Measurements from ENCODE around the gene ASIC1. TPM values are rescaled to one million over a fixed set of nuclear protein-coding genes. Genes with fewer than 3 reads are reported as not detected.

Gene ASIC1
- total RNA-seq = 10 to 100 TPM; 10.8 TPM

DNA sequence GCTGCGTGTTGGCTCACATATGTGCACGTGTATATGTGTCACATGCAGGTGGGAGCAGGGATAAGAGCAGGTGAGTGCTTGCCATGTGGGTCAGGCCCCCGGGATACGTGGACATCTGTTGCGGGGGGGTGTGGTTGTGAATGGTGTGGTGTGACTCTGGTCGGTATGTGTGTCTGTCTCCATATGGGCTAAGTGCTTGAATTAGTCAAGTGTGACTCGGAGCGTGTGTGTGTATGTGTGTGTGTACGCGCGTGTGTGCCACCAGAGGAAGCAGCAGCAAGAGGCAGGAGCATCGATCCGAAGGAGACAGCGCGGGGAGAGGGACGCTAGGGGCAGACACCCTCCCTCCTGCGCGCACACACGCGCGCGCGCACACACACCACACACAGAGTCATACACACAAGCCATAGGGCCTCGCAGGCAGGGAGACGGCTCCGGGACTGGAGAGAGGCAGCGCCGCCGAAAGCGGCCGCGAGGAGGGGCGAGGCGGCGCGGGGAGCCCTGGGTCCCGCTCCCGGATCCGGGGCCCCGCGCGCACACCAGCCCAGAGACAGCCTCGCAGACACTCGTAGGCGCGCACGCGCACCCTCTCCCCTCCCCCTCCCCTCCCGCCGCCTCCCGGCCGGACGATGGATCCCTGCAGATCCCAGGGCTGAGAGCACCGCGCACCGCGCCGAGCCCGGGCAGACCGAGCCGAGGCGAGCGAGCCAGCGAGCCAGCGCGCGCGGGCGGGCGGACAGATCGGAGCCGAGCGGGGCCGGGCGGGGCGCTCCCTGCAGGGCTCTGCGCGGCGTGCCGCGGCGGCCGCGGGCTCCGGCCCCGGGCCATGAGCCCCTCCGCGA, at the start of gene ASIC1:
Gene ASIC1 (plus strand): TSS at position 597 of the 842 bp plus-strand sequence. CDS start 1,171 bp downstream, outside the sequence.
- H3K4me3 Mint-ChIP-seq = peak within 1 kb of the TSS; percentile 83
- peaks cover 5% of the 10 kb centered on the region for H3K36me3 Mint-ChIP-seq
- no peaks in the 10 kb centered on the region for H3K9me3 Mint-ChIP-seq
- peak; percentile 68 for DNase-seq
- H3K27me3 Mint-ChIP-seq = peaks cover 17% of the 10 kb centered on the region
- peak within 1 kb of the TSS; percentile 68 for H3K27ac Mint-ChIP-seq
- peaks cover 45% of the 10 kb centered on the region for H3K4me1 Mint-ChIP-seq

DNA sequence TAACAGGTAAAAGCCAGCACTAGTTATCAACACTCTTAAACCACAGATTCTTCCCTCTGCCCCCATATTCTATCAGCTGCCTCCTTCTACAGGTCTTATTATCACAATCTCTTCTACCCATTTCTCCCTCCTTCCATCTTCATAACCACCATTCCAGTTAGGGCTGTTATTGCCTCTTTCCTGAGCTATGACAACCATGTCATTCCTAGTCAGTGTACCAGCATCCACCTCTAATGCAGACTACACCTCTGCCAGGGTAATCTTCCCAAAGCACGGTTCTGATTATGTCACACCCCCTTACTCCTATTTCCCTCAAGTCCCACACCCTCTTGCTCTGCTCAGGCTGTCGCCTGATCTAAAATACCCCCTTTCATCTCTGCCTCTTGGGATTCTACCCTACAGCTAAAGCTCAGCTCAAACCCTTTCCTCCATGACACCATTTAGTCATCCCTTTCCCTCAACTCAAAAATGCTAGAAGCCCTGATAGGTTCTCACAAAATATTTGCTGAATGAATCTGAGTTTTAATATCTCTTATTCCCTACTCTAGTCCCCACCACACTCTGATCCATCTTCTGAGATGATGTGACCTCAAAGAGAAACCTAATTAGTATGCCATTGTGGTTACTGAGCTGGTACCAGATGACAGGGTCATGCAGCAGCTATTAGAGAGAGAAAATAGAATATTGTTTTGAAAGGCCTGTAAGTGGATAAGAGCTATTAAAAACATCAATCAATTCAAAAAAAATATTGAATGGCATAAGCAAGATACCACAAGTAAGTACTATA, 43.8 kb upstream of the ASIC1 start:
- no peak overlapping the region for H3K27ac Mint-ChIP-seq
- DNase-seq = no peak

DNA sequence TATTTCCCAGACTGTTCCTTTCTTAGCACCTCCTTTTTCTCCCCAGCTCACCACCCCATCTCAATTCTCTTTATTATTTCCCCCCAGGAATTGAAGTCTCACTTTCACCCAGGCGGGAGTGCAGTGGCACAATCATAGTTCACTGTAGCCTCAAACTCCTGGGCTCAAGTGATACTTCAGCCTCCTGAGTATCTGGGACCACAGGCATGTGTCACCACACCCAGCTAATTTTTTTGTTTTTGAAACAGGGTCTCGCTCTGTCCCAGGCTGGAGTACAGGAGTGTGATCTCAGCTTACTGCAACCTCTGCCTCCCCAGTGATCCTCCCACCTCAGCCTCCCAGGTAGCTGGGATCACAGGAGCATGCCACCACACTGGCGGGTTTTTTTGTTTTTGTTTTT, 43.1 kb upstream of the ASIC1 start:
- no peak for DNase-seq
- Mint-ChIP-seq H3K36me3 (peaks cover 28% of the 10 kb centered on the region), H3K27me3 (no peaks in the 10 kb centered on the region), H3K27ac (no peak overlapping the region), H3K4me1 (peaks cover 8% of the 10 kb centered on the region), H3K9me3 (no peaks in the 10 kb centered on the region), H3K4me3 (no peak overlapping the region)

More for the DNA sequence above, 43.8 kb upstream of the ASIC1 start:
- Mint-ChIP-seq H3K27me3 (no peaks in the 10 kb centered on the region), H3K4me1 (peaks cover 8% of the 10 kb centered on the region), H3K9me3 (no peaks in the 10 kb centered on the region), H3K4me3 (no peak overlapping the region), H3K36me3 (peaks cover 27% of the 10 kb centered on the region)

DNA sequence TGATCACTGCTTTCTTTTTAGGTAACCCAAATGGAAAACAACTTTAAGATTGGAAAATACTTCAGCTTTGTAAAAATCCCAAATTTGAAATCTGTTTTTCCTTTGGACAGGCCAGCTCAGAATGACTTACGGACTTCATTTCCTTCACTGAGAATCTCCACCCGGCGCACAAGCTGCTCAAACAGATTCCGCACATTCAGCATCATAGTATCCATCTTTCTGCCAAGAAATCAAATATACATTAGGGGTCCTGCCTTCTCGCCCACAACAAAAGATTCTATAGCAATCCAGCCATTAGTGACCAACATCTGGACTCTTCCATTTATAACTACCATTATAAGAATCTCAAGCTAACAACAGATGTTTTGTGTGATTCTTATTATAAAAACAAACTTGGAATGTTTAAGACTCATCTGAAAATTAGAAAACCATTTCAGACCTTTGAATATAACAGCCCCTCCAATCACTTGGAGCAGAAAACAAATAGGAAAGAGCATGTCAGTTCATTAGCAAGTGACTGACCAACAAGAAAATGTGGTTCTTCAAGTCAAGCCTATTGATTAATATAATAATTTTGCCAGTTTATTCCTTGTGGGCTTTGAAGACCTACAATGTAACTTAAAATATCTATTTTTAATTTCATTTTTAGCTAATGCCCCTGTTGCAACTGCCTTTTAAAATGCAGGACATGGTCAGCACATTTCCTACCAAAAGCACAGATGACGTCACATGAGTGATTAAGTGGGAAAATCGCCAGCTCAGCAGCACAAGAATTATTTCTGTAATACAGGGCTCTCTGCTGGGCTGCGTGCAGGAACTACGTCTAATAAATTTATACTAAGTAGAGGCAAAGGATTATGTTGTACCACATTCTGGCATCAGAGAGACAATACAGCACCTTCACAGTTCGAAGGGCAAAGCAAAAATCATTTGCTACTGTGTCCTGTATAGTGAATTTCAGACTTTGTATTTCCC, 40.6 kb upstream of the ASIC1 start:
- Mint-ChIP-seq H3K9me3 (no peaks in the 10 kb centered on the region), H3K27me3 (no peaks in the 10 kb centered on the region), H3K4me1 (peaks cover 8% of the 10 kb centered on the region), H3K27ac (no peak overlapping the region), H3K4me3 (no peak overlapping the region), H3K36me3 (peaks cover 18% of the 10 kb centered on the region)
- DNase-seq = no peak

DNA sequence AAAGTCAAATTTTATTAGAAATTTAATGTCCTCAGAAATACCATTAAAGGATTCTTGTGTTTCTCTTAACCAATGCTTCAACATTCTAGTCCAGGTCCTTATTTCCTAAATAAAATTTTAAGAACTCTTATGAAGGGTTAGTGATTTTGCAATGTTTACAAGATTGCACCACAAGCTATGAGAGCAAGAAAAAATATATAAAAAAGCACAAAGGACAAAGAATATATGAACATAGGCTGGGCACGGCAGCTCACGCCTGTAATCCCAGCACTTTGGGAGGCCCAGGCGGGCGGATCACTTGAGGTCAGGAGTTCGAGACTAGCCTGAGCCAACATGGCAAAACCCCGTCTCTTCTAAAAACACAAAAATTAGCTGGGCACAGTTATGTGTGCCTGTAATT, 39.8 kb upstream of the ASIC1 start:
- H3K4me3 Mint-ChIP-seq = no peak overlapping the region
- H3K9me3 Mint-ChIP-seq = no peaks in the 10 kb centered on the region
- no peaks in the 10 kb centered on the region for H3K27me3 Mint-ChIP-seq
- H3K27ac Mint-ChIP-seq = no peak overlapping the region
- DNase-seq = no peak
- peaks cover 20% of the 10 kb centered on the region for H3K36me3 Mint-ChIP-seq
- peaks cover 8% of the 10 kb centered on the region for H3K4me1 Mint-ChIP-seq

DNA sequence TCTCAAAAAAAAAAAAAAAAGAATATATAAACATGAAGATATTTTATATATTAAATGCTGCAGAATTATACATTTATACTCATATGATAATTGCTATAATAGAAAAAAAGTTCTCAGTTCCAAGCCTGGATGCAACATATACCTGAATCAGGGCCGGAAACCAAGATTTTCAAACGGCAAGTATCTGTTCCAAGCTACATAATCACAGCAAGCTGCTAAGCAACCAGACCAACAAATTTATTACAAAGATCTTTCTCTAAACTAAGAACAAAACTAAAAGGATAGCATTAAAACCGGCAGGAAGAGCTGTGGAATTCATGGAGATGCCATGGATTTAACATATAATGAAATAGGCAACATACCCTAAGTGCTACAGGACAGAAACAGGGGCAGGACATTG, 39.2 kb upstream of the ASIC1 start:
- Mint-ChIP-seq H3K9me3 (no peaks in the 10 kb centered on the region), H3K4me1 (peaks cover 8% of the 10 kb centered on the region), H3K27me3 (no peaks in the 10 kb centered on the region), H3K36me3 (peaks cover 25% of the 10 kb centered on the region), H3K4me3 (no peak overlapping the region), H3K27ac (no peak overlapping the region)
- DNase-seq = no peak

DNA sequence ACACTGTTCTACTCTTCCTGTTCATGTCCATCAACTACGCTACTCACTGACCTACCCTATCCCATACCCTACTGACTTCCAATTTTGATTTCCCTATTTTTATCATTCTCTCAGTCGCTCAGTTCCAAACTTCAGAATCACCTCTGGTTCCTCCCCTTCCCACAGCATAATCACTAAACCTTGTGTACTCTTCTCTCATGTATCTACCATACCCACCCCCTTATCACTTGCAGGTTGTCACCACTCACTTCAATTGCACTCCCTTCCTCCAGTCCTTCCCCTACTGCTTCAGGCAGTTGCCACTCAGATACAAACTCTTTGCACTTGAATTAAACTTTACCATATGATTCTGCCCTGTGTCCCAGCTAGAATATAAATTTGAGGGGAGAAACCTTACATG, 38.4 kb upstream of the ASIC1 start:
- Mint-ChIP-seq H3K27me3 (no peaks in the 10 kb centered on the region), H3K36me3 (peaks cover 24% of the 10 kb centered on the region), H3K4me1 (peaks cover 4% of the 10 kb centered on the region), H3K9me3 (no peaks in the 10 kb centered on the region), H3K27ac (no peak overlapping the region), H3K4me3 (no peak overlapping the region)
- no peak for DNase-seq

DNA sequence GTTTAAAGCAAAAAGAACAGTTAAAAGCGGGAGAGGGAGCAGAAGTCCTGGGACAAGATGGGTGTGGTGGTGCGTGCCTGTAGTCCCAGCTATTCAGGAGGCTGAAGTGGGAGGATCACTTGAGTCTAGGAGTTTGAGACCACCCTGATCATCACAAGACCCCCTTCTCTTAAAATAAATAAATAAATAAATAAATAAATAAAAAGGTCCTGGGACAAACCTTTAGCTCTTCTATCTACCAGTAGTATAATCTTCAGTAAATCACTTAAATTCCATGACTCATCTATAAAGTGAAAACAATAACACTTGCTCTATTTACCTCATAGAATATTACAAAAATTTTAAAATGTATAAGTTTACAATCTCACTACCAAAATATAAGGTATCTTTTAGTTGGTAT, 37.9 kb upstream of the ASIC1 start:
- DNase-seq = no peak
- H3K36me3 Mint-ChIP-seq = peaks cover 25% of the 10 kb centered on the region
- H3K4me1 Mint-ChIP-seq = peaks cover 4% of the 10 kb centered on the region
- H3K27ac Mint-ChIP-seq = no peak overlapping the region
- H3K27me3 Mint-ChIP-seq = no peaks in the 10 kb centered on the region
- H3K9me3 Mint-ChIP-seq = no peaks in the 10 kb centered on the region
- no peak overlapping the region for H3K4me3 Mint-ChIP-seq

DNA sequence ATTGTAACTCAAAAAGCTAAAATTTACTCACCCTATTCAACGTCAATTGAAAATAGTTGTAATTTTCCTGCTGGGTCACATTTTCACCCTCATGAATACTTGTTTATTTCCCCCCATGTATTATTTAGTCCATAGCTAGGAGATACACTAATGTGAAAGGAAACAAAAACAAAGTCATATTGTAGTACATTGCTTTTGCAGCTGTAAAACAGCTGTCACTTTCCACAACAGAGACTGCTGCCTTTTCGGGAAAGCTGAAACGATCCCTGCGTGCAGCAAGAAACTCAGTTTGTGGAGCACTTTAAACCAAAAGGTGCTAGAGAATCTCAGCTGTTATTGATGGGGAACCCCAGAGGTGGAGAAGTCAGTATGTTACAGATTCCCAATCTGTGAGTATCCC, 36.4 kb upstream of the ASIC1 start:
- Mint-ChIP-seq H3K27me3 (no peaks in the 10 kb centered on the region), H3K27ac (no peak overlapping the region), H3K4me3 (no peak overlapping the region), H3K9me3 (no peaks in the 10 kb centered on the region), H3K4me1 (peaks cover 6% of the 10 kb centered on the region), H3K36me3 (peaks cover 26% of the 10 kb centered on the region)
- DNase-seq = no peak

DNA sequence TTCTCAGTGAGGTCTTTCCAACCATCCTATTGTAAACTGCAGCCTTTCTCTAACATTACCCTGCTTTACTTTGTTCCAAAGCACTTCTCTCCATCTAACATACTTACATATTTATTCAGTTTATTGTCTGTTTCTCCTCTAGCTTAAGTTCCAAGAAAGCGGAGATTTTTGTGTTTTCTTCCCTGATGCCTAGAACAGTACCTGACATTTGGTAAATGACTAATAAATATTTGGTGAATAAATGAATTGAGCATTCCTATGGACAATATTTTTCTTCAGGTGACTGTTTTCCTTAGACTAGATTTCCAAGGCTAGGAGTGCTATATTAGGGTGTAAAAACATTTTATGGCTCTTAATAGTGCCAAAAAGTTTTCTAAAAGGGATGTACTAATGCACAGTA, 34.5 kb upstream of the ASIC1 start:
- peaks cover 6% of the 10 kb centered on the region for H3K4me1 Mint-ChIP-seq
- no peaks in the 10 kb centered on the region for H3K9me3 Mint-ChIP-seq
- peaks cover 23% of the 10 kb centered on the region for H3K36me3 Mint-ChIP-seq
- no peaks in the 10 kb centered on the region for H3K27me3 Mint-ChIP-seq
- H3K4me3 Mint-ChIP-seq = no peak overlapping the region
- no peak overlapping the region for H3K27ac Mint-ChIP-seq
- DNase-seq = no peak

DNA sequence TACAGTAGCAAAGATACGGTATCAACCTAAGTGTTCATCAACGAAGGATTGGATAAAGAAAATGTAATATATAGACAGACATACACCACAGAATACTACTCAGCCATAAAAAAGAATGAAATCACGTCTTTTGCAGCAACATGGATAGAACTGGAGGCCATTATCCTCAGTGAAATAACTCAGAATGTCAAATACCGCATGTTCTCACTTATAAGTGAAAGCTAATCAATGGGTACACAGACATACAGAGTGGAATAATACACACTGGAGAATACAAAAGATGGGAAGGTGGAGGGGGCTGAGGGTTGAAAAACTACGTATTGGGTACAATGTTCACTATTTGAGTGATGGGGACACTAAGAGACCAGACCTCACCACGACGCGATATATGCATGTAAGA, 33.2 kb upstream of the ASIC1 start:
- Mint-ChIP-seq H3K9me3 (no peaks in the 10 kb centered on the region), H3K27ac (peak overlapping the region; percentile 94), H3K4me1 (peaks cover 6% of the 10 kb centered on the region), H3K27me3 (no peaks in the 10 kb centered on the region), H3K4me3 (peak overlapping the region; percentile 99), H3K36me3 (peaks cover 21% of the 10 kb centered on the region)
- DNase-seq = no peak

DNA sequence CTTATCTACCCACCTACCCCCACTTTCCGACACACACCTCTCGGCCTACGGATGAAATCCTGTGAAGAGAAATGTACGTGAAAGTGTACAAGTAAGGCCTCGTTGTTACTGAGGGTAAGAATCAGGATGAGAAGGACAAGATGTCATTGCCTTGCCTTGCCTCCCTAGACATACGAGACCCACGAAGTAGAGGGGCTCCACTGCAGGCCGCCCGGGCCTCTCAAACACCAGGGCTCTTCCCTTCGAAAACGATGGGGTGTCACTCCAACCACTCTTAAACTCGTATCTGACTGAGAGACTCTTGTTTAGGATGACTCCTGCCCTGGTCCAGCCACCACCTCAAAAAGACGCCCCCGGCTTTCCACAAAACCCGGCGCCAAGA, 32.6 kb upstream of the ASIC1 start:
- Mint-ChIP-seq H3K4me3 (peak overlapping the region; percentile 99), H3K27ac (peak overlapping the region; percentile 94), H3K27me3 (no peaks in the 10 kb centered on the region), H3K4me1 (peaks cover 6% of the 10 kb centered on the region), H3K36me3 (peaks cover 21% of the 10 kb centered on the region), H3K9me3 (no peaks in the 10 kb centered on the region)
- no peak for DNase-seq

DNA sequence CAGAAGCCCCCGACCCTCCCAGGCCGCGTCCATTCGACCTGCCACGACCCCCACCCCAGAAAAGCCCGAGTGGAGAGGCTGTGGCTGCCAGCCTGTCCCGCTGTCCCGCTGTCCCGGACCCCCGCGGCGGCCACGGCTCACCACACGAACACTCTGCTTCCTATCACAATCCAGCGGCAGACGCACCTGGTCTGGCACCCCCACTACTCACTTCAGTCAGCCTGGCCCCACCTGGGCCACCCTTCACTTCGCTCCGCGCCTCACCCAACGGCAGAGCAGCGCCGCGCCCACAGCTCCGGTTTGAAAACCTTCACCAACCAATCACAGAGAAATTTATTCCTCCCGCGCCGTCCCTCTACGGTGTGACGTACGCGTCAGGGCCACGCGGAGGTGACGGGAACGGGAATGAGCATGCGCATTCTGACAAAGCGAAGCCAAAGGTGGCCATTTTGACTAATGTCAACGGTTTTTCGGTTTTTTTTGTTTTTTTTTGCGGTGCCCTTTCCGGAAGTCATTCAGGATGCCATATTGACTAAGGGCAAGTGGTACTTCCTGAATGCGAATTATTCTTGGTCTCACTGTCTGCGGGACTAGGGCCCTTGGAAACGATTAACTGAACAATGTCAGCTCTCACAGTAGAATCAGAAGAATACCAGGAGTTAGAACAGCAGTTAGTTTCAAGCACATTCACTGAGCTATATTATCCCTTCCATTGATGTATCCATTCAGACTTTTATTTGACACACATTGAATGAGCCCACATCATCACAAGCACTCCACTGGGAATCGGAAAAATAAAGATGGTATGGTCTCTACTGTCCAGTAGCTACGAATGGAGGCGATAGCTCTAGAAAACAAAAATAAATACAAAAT, 32.0 kb upstream of the ASIC1 start, which contains the start of gene RACGAP1:
Gene RACGAP1 (minus strand): TSS at position 308 of the 873 bp plus-strand sequence. CDS start 8,779 bp downstream, outside the sequence.
- H3K4me3 Mint-ChIP-seq = peak within 1 kb of the TSS; percentile 99
- peak within 1 kb of the TSS; percentile 94 for H3K27ac Mint-ChIP-seq
- H3K9me3 Mint-ChIP-seq = no peaks in the 10 kb centered on the region
- peaks cover 21% of the 10 kb centered on the region for H3K36me3 Mint-ChIP-seq
- H3K27me3 Mint-ChIP-seq = no peaks in the 10 kb centered on the region
- H3K4me1 Mint-ChIP-seq = peaks cover 6% of the 10 kb centered on the region
- DNase-seq = peak; percentile 95

DNA sequence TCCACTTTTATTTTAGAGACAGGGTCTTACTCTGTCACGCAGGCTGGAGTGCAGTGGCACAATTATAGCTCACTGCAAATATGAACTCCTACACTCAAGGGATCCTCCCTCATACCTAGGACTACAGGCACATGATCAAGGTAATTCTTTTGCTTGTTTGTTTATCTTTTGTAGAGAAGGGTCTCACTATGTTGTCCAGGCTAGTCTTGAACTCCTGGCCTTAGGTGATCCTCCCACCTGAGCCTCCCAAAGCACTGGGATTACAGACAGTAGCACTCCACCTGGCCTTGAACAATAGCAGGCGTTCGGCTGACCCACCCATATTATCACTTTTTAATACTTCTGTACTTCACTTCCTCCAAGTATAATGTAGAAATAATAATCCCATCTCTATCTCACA, 30.7 kb upstream of the ASIC1 start:
- H3K4me3 Mint-ChIP-seq = no peak overlapping the region
- H3K27ac Mint-ChIP-seq = no peak overlapping the region
- no peaks in the 10 kb centered on the region for H3K9me3 Mint-ChIP-seq

More for the DNA sequence above, 30.7 kb upstream of the ASIC1 start:
- H3K4me1 Mint-ChIP-seq = peaks cover 6% of the 10 kb centered on the region
- peaks cover 4% of the 10 kb centered on the region for H3K27me3 Mint-ChIP-seq
- peaks cover 21% of the 10 kb centered on the region for H3K36me3 Mint-ChIP-seq
- no peak for DNase-seq
